ENCODE measurements around the gene PCNP.

DNA sequence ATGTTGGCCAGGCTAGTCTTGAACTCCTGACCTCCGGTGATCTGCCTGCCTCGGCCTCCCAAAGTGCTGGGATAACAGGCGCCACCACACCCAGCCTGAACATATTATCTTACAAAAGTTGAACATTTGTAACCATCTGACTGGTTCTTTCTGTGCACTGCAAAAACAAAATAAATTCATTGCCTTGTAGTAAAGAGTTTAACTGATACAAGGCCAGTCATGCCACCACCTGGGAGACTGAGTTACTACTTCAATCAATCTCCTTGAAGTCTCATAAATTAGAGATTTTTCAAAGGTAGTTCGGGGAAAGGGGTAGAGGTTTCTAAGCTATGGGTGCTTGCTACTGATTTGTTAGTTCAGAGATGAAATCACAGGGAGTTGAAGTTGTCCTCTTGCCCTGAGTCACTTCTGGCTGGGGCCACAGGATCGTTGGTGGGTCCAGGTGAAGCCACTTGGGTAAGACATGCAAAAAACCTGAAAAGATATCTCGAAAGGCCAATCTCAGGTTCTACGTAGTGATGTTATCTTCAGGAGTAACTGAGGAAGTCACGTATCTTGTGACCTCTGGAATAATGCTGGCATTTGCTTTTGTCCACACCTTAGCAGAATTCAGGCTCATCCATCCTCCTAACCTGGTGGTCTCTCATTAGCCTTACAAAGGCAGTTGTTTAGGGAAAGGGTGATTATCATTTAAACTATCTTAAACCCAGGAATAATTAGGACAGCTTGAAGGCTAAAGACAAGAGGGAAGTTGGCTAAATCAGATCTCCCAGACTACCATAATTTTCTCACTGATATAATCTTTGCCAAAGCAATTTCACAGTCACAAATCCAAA, 69.2 kb downstream of the PCNP start:
- TF ChIP-seq, protein P1, sequence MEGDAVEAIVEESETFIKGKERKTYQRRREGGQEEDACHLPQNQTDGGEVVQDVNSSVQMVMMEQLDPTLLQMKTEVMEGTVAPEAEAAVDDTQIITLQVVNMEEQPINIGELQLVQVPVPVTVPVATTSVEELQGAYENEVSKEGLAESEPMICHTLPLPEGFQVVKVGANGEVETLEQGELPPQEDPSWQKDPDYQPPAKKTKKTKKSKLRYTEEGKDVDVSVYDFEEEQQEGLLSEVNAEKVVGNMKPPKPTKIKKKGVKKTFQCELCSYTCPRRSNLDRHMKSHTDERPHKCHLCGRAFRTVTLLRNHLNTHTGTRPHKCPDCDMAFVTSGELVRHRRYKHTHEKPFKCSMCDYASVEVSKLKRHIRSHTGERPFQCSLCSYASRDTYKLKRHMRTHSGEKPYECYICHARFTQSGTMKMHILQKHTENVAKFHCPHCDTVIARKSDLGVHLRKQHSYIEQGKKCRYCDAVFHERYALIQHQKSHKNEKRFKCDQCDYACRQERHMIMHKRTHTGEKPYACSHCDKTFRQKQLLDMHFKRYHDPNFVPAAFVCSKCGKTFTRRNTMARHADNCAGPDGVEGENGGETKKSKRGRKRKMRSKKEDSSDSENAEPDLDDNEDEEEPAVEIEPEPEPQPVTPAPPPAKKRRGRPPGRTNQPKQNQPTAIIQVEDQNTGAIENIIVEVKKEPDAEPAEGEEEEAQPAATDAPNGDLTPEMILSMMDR (conservative IDR thresholded peaks at IDR 0.05; ENCODE audit: low read length), result no peak
- TF ChIP-seq EZH2phosphoT487 (IDR thresholded peaks at IDR 0.05; ENCODE audit: borderline replicate concordance, low read depth, low read length), result no peak
